Neural cell (in vitro differentiated cells): ENCODE data around the gene TCIRG1. TPM values are rescaled to one million over a fixed set of nuclear protein-coding genes. Genes with fewer than 3 reads are reported as not detected.

Experiments
- H2AFZ ChIP-seq: fragments of 200-600, 300-800 bp; sonication (generic), shearing (Covaris generic); 2 replicates; pipeline ENCODE4 v1.6.0; 2014; ENCODE audit warnings: low read depth, mild to moderate bottlenecking, antibody characterized with exemption, low read length, moderate library complexity
- H3F3A ChIP-seq: fragments of 200-600 bp; shearing (Covaris generic); 2 replicates; pipeline ENCODE4 v1.6.1; 2016; ENCODE audit warnings: mild to moderate bottlenecking, moderate library complexity, mixed read lengths, antibody characterized with exemption, low read length; ENCODE audit not compliant: insufficient read depth, poor library complexity, severe bottlenecking
- H3K27ac ChIP-seq: fragments of 200-600, 300-800 bp; sonication (generic), shearing (Covaris generic); 2 replicates; pipeline ENCODE4 v1.5.1; 2014; ENCODE audit warnings: mild to moderate bottlenecking, low read length, moderate library complexity
- H3K27me3 ChIP-seq: fragments of 300-800, 200-600 bp; sonication (generic), shearing (Covaris generic); 2 replicates; pipeline ENCODE4 v1.6.0; 2014; ENCODE audit warnings: mild to moderate bottlenecking, low read depth, low read length, moderate library complexity; ENCODE audit not compliant: insufficient read depth
- H3K36me3 ChIP-seq: fragments of 300-800, 200-600 bp; sonication (generic), shearing (Covaris generic); 2 replicates; pipeline ENCODE4 v1.5.1; 2014; ENCODE audit warnings: mild to moderate bottlenecking, antibody characterized with exemption, low read length, moderate library complexity; ENCODE audit not compliant: insufficient read depth
- H3K4me2 ChIP-seq: fragments of 300-800, 200-600 bp; sonication (generic), shearing (Covaris generic); 2 replicates; pipeline ENCODE4 v1.6.0; 2014; ENCODE audit warnings: mild to moderate bottlenecking, low read length
- H3K4me3 ChIP-seq: fragments of 300-800, 200-600 bp; sonication (generic), shearing (Covaris generic); 2 replicates; pipeline ENCODE4 v1.5.1; 2014; ENCODE audit warnings: mild to moderate bottlenecking, low read length, moderate library complexity
- H3K79me2 ChIP-seq: fragments of 200-600 bp; shearing (Covaris generic); replicated peaks from 2 replicates; pipeline ENCODE4 v1.6.0; 2014; ENCODE audit warnings: mild to moderate bottlenecking, low read length, moderate library complexity; ENCODE audit not compliant: insufficient read depth
- H3K9ac ChIP-seq: fragments of 300-800, 200-600 bp; sonication (generic), shearing (Covaris generic); 2 replicates; pipeline ENCODE4 v1.6.1; 2016; ENCODE audit warnings: mild to moderate bottlenecking, low read length, mixed read lengths
- H3K9me2 ChIP-seq: fragments of 200-600 bp; shearing (Covaris generic); 2 replicates; pipeline ENCODE4 v1.6.1; 2016; ENCODE audit warnings: mild to moderate bottlenecking, low read length, mixed read lengths; ENCODE audit not compliant: insufficient read depth
- H3K9me3 ChIP-seq: fragments of 200-600, 300-800 bp; sonication (generic), shearing (Covaris generic); 2 replicates; pipeline ENCODE4 v1.6.1; 2016; ENCODE audit warnings: mild to moderate bottlenecking, mixed run types, low read length, moderate library complexity, mixed read lengths
- H4K20me1 ChIP-seq: fragments of 200-600 bp; shearing (Covaris generic); 2 replicates; pipeline ENCODE4 v1.6.1; 2016; ENCODE audit warnings: mild to moderate bottlenecking, mixed run types; ENCODE audit not compliant: insufficient read depth
- EP300 ChIP-seq: fragments of 450-650 bp; conservative IDR thresholded peaks from 2 replicates; pipeline ENCODE4 v1.6.1; 2014; ENCODE audit warnings: antibody characterized with exemption, mild to moderate bottlenecking, moderate library complexity; ENCODE audit not compliant: poor library complexity, severe bottlenecking
- EZH2 ChIP-seq: fragments of 200-600, 300-800 bp; shearing (Covaris generic), sonication (generic); IDR thresholded peaks from 2 replicates; pipeline ENCODE4 v1.6.1; 2014; ENCODE audit warnings: antibody characterized with exemption, low read length, borderline replicate concordance, mild to moderate bottlenecking; ENCODE audit not compliant: insufficient read depth, poor library complexity, severe bottlenecking
- MXI1 ChIP-seq: fragments of 450-650 bp; conservative IDR thresholded peaks from 2 replicates; pipeline ENCODE4 v1.6.1; 2014; ENCODE audit warnings: antibody characterized with exemption, mild to moderate bottlenecking; ENCODE audit not compliant: poor library complexity, severe bottlenecking
- POLR2AphosphoS5 ChIP-seq: IDR thresholded peaks from 2 replicates; pipeline ENCODE4 v1.6.1; 2012
- RAD21 ChIP-seq: fragments of 450-650 bp; conservative IDR thresholded peaks from 2 replicates; pipeline ENCODE4 v1.6.1; 2014; ENCODE audit warnings: antibody characterized with exemption, mild to moderate bottlenecking, moderate library complexity
- SMC3 ChIP-seq: fragments of 450-650 bp; conservative IDR thresholded peaks from 2 replicates; pipeline ENCODE4 v1.6.1; 2014; ENCODE audit warnings: antibody characterized with exemption, mild to moderate bottlenecking, moderate library complexity; ENCODE audit not compliant: poor library complexity
- TAF1 ChIP-seq: IDR thresholded peaks from 2 replicates; pipeline ENCODE4 v1.6.1; 2012; ENCODE audit warnings: low read depth
- polyA plus RNA-seq: library from polyadenylated mRNA; depleted of rRNA; stranded (reverse); fragments of >200 nt; gene quantifications from 2 replicates; pipeline ENCODE4 v1.2.3, GENCODE V29; 2014
- TF ChIP-seq, protein P1 (sequence below): IDR thresholded peaks from 2 replicates; pipeline ENCODE4 v1.6.1; 2012; ENCODE audit warnings: borderline replicate concordance
- TF ChIP-seq, protein P2 (sequence below): fragments of 450-650 bp; IDR thresholded peaks from 2 replicates; pipeline ENCODE4 v1.5.1; 2014; ENCODE audit warnings: antibody characterized with exemption, mild to moderate bottlenecking, moderate library complexity; ENCODE audit not compliant: poor library complexity, severe bottlenecking

TCIRG1 gene
- polyA plus RNA-seq, 1 donor from 2014 or later = 1.8 TPM

DNA sequence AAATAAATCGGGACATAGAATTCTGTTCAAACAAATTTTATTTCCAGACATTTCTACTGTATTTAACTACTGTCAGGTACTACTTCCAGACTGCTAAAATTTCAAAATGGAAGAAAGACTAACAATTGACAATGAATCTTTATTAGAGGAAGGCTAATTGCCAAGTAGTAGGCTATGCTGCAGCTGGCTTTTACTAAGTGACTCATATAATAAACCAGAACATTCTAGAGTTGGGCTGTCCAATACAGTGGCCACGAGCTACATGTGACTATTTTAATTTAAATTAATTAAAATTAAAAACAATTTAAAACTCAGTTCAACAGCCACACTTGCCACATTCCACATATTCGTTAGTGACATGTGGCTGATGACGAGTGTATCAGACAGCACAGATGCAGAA lies 54.7 kb downstream of the TCIRG1 start (continued):
- TF ChIP-seq, protein P1, sequence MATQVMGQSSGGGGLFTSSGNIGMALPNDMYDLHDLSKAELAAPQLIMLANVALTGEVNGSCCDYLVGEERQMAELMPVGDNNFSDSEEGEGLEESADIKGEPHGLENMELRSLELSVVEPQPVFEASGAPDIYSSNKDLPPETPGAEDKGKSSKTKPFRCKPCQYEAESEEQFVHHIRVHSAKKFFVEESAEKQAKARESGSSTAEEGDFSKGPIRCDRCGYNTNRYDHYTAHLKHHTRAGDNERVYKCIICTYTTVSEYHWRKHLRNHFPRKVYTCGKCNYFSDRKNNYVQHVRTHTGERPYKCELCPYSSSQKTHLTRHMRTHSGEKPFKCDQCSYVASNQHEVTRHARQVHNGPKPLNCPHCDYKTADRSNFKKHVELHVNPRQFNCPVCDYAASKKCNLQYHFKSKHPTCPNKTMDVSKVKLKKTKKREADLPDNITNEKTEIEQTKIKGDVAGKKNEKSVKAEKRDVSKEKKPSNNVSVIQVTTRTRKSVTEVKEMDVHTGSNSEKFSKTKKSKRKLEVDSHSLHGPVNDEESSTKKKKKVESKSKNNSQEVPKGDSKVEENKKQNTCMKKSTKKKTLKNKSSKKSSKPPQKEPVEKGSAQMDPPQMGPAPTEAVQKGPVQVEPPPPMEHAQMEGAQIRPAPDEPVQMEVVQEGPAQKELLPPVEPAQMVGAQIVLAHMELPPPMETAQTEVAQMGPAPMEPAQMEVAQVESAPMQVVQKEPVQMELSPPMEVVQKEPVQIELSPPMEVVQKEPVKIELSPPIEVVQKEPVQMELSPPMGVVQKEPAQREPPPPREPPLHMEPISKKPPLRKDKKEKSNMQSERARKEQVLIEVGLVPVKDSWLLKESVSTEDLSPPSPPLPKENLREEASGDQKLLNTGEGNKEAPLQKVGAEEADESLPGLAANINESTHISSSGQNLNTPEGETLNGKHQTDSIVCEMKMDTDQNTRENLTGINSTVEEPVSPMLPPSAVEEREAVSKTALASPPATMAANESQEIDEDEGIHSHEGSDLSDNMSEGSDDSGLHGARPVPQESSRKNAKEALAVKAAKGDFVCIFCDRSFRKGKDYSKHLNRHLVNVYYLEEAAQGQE = no peak

GRCh38 chr11:68096962-68097361 lies 58.1 kb downstream of the TCIRG1 start:
- no peak overlapping the region for H2AFZ ChIP-seq
- TF ChIP-seq POLR2AphosphoS5 = no peak
- TF ChIP-seq, protein P1 = no peak
- TF ChIP-seq EZH2 = no peak
- TF ChIP-seq, protein P2, sequence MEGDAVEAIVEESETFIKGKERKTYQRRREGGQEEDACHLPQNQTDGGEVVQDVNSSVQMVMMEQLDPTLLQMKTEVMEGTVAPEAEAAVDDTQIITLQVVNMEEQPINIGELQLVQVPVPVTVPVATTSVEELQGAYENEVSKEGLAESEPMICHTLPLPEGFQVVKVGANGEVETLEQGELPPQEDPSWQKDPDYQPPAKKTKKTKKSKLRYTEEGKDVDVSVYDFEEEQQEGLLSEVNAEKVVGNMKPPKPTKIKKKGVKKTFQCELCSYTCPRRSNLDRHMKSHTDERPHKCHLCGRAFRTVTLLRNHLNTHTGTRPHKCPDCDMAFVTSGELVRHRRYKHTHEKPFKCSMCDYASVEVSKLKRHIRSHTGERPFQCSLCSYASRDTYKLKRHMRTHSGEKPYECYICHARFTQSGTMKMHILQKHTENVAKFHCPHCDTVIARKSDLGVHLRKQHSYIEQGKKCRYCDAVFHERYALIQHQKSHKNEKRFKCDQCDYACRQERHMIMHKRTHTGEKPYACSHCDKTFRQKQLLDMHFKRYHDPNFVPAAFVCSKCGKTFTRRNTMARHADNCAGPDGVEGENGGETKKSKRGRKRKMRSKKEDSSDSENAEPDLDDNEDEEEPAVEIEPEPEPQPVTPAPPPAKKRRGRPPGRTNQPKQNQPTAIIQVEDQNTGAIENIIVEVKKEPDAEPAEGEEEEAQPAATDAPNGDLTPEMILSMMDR = no peak
- TF ChIP-seq SMC3 = no peak
- TF ChIP-seq TAF1 = no peak
- no peak for TF ChIP-seq RAD21
- TF ChIP-seq EP300 = no peak
- no peak for TF ChIP-seq MXI1
- no peaks in the 10 kb centered on the region for H3F3A ChIP-seq
- no peaks in the 10 kb centered on the region for H3K27me3 ChIP-seq
- H3K9me2 ChIP-seq = no peaks in the 10 kb centered on the region
- H3K4me3 ChIP-seq = no peak overlapping the region
- H3K79me2 ChIP-seq = no peaks in the 10 kb centered on the region
- no peak overlapping the region for H3K27ac ChIP-seq
- H3K9ac ChIP-seq = no peak overlapping the region
- H3K36me3 ChIP-seq = no peaks in the 10 kb centered on the region
- no peak overlapping the region for H3K4me2 ChIP-seq
- no peaks in the 10 kb centered on the region for H4K20me1 ChIP-seq
- no peaks in the 10 kb centered on the region for H3K9me3 ChIP-seq
